Glutamatergic neuron (in vitro differentiated cells): ENCODE data around the gene GAS2. TPM values are rescaled to one million over a fixed set of nuclear protein-coding genes. Genes with fewer than 3 reads are reported as not detected.
A peak's percentile ranks its signal among the peaks of the same experiment; 100 is the strongest.

Source experiments
- DNase-seq: peaks from one replicate; pipeline ENCODE4 v3.0.0; 2022
- H3K27ac Mint-ChIP-seq: one replicate; pipeline ENCODE4 v1.8.0; 2020; ENCODE audit warnings: mild to moderate bottlenecking, mixed read lengths, inconsistent platforms; ENCODE audit not compliant: unreplicated experiment
- H3K27me3 Mint-ChIP-seq: one replicate; pipeline ENCODE4 v1.8.0; 2020; ENCODE audit warnings: mild to moderate bottlenecking, moderate library complexity, mixed read lengths, inconsistent platforms; ENCODE audit not compliant: unreplicated experiment
- H3K36me3 Mint-ChIP-seq: one replicate; pipeline ENCODE4 v1.8.0; 2020; ENCODE audit warnings: mild to moderate bottlenecking, mixed read lengths, inconsistent platforms; ENCODE audit not compliant: unreplicated experiment
- H3K4me1 Mint-ChIP-seq: one replicate; pipeline ENCODE4 v1.8.0; 2020; ENCODE audit warnings: mild to moderate bottlenecking, low read depth, mixed read lengths, inconsistent platforms; ENCODE audit not compliant: unreplicated experiment
- H3K4me3 Mint-ChIP-seq: one replicate; pipeline ENCODE4 v1.8.0; 2020; ENCODE audit warnings: mild to moderate bottlenecking, mixed read lengths, inconsistent platforms; ENCODE audit not compliant: unreplicated experiment
- H3K9me3 Mint-ChIP-seq: one replicate; pipeline ENCODE4 v1.8.0; 2020; ENCODE audit warnings: mild to moderate bottlenecking, moderate library complexity, mixed read lengths, inconsistent platforms; ENCODE audit not compliant: unreplicated experiment
- CTCF ChIP-seq: fragments of 200-600 bp; sonication (generic); IDR thresholded peaks from one replicate; pipeline ENCODE4 v1.5.0; 2021; ENCODE audit not compliant: partially characterized antibody, unreplicated experiment
- total RNA-seq: library from RNA; stranded (reverse); fragmentation: NEBNext Ultra II Directional; extraction: Animal tissue kit (Norgen Biotek cat#: 25700); gene quantifications from one replicate; pipeline ENCODE4 v1.2.1, GENCODE V29; 2021; ENCODE audit not compliant: unreplicated experiment

GAS2 gene
- total RNA-seq, 1 donor from 2014 or later: 11.7 TPM

GRCh38 chr11:22723274-22723673 is 56.9 kb downstream of the GAS2 start:
- no peak overlapping the region for H3K27ac Mint-ChIP-seq
- H3K9me3 Mint-ChIP-seq: no peaks in the 10 kb centered on the region
- DNase-seq: no peak
- H3K4me3 Mint-ChIP-seq: no peak overlapping the region
- H3K4me1 Mint-ChIP-seq: peaks cover 5% of the 10 kb centered on the region
- H3K27me3 Mint-ChIP-seq: no peaks in the 10 kb centered on the region
- H3K36me3 Mint-ChIP-seq: no peaks in the 10 kb centered on the region
- TF ChIP-seq CTCF: no peak

DNA sequence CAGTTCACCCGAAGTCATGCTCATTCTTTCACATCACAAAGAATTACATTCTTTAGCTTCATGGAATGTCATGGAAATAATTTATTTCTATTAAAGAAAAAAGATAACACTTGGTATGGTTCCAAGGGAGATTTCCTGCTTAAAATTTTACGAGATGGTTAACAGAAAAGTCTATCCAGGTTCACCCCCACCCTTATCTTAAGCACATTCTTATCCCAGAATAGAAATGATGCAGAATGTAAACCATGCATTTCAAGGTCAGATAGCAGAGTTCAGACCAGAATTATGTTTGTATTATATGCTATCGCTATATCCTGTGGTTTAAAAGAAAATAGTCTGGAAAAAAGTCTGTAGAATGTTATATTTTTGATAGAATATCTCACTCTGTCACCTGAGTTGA is 58.7 kb downstream of the GAS2 start:
- Mint-ChIP-seq H3K27ac (no peak overlapping the region), H3K36me3 (no peaks in the 10 kb centered on the region), H3K9me3 (peaks cover 2% of the 10 kb centered on the region), H3K27me3 (peaks cover 2% of the 10 kb centered on the region), H3K4me1 (peaks cover 15% of the 10 kb centered on the region), H3K4me3 (no peak overlapping the region)
- no peak for DNase-seq
- TF ChIP-seq CTCF: no peak

DNA sequence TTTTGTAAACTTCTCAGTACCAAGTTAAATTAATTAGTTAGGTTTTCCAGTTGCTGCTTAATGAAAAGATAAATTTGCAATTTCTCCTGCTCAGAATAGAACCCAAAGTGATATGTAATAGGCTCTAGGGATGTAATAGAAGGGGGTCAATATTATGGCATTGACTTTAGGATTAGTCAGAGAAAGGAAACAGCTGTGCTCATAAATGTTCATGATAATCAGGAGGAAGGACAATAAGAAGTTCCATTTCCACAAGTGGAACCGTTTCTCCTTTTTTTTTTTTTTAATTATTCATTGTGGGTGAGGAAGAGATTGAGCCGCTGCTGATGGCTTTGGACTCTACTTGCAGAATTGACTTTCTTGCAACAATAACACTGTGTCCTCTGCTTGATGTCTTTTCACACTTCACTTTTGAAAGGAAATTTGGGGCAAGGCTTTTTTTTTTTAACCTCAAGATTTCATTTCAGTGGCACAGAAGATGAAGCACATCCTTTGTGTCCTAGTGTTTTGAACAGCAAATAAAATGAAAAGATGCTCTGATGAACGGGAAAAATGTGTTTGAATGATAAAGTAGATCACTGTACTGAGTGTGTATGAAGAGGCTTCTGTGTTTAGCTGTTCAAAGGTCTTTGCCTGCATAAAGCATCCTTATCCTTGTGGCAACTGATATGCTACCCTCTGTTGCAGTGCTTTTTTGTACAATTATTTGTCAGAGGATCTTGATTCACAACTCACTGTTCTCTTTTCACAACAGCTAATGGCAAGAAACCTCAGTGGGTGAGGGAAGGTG is 62.4 kb downstream of the GAS2 start:
- TF ChIP-seq CTCF: no peak
- peak overlapping the region; percentile 96 for H3K27ac Mint-ChIP-seq
- H3K4me3 Mint-ChIP-seq: peak overlapping the region; percentile 72

DNA sequence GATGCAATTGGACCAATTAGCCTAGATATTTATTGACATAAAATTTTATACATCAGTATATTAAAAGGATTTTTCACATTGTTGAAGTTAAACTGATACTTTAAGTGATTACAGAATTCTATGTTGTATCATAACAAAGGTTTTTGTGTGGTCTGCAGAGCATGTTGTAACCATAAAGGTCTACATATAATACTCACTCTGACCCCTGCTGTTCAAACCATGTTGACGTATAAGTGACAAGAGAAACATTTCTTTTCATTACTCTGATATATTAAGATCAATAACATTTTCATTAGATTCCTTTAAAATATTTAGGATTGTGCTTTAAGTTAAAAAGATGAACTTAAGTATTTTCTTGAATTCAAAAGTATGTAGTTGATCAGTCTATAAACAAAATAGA is 63.9 kb downstream of the GAS2 start:
- no peak overlapping the region for H3K4me3 Mint-ChIP-seq
- no peak for TF ChIP-seq CTCF

More for the DNA sequence above, 62.4 kb downstream of the GAS2 start:
- H3K4me1 Mint-ChIP-seq: peaks cover 34% of the 10 kb centered on the region
- DNase-seq: no peak
- H3K9me3 Mint-ChIP-seq: peaks cover 2% of the 10 kb centered on the region
- H3K36me3 Mint-ChIP-seq: no peaks in the 10 kb centered on the region
- peaks cover 2% of the 10 kb centered on the region for H3K27me3 Mint-ChIP-seq

GRCh38 chr11:22732588-22732987 is 66.2 kb downstream of the GAS2 start:
- TF ChIP-seq CTCF: no peak
- no peaks in the 10 kb centered on the region for H3K36me3 Mint-ChIP-seq
- peaks cover 3% of the 10 kb centered on the region for H3K27me3 Mint-ChIP-seq
- peaks cover 37% of the 10 kb centered on the region for H3K4me1 Mint-ChIP-seq
- peak overlapping the region; percentile 39 for H3K4me3 Mint-ChIP-seq
- peaks cover 2% of the 10 kb centered on the region for H3K9me3 Mint-ChIP-seq
- no peak for DNase-seq
- H3K27ac Mint-ChIP-seq: peak overlapping the region; percentile 64

More for the DNA sequence above, 63.9 kb downstream of the GAS2 start:
- peaks cover 3% of the 10 kb centered on the region for H3K27me3 Mint-ChIP-seq
- no peak overlapping the region for H3K27ac Mint-ChIP-seq
- no peak for DNase-seq
- peaks cover 2% of the 10 kb centered on the region for H3K9me3 Mint-ChIP-seq
- H3K36me3 Mint-ChIP-seq: no peaks in the 10 kb centered on the region
- peaks cover 38% of the 10 kb centered on the region for H3K4me1 Mint-ChIP-seq
